H9 (cell line): ENCODE data around the gene GCK. TPM values are rescaled to one million over a fixed set of nuclear protein-coding genes. Genes with fewer than 3 reads are reported as not detected.

Experiments used
- DNase-seq: peaks from one replicate; pipeline ENCODE4 v3.0.0-alpha.2; 2017
- H2AFZ ChIP-seq: one replicate; pipeline ENCODE4 v1.6.1; 2013; ENCODE audit warnings: mild to moderate bottlenecking, low read length, control low read depth, moderate library complexity
- H2AK5ac ChIP-seq: 2 replicates; pipeline ENCODE4 v1.6.1; 2013; ENCODE audit warnings: low read length, control low read depth, mixed read lengths; ENCODE audit not compliant: insufficient read length
- H2BK120ac ChIP-seq: one replicate; pipeline ENCODE4 v1.6.1; 2013; ENCODE audit warnings: low read depth, mild to moderate bottlenecking, low read length, control low read depth, inconsistent platforms; ENCODE audit not compliant: poor library complexity, severe bottlenecking
- H2BK12ac ChIP-seq: 2 replicates; pipeline ENCODE4 v1.6.1; 2013; ENCODE audit warnings: low read length, control low read depth, mixed read lengths, low read depth; ENCODE audit not compliant: insufficient read length
- H2BK15ac ChIP-seq: 2 replicates; pipeline ENCODE4 v1.6.1; 2013; ENCODE audit warnings: low read depth, low read length, control low read depth
- H2BK20ac ChIP-seq: one replicate; pipeline ENCODE4 v1.6.1; 2013; ENCODE audit warnings: low read depth, mild to moderate bottlenecking, low read length, control low read depth, inconsistent platforms; ENCODE audit not compliant: poor library complexity, severe bottlenecking
- H2BK5ac ChIP-seq: 2 replicates; pipeline ENCODE4 v1.6.1; 2013; ENCODE audit warnings: low read length, control low read depth, mixed read lengths; ENCODE audit not compliant: insufficient read length
- H3K14ac ChIP-seq: 2 replicates; pipeline ENCODE4 v1.6.1; 2013; ENCODE audit warnings: low read length, control low read depth; ENCODE audit not compliant: insufficient read depth
- H3K18ac ChIP-seq: 2 replicates; pipeline ENCODE4 v1.6.1; 2013; ENCODE audit warnings: low read depth, mild to moderate bottlenecking, mixed read lengths, low read length, control low read depth; ENCODE audit not compliant: insufficient read length
- H3K23ac ChIP-seq: 2 replicates; pipeline ENCODE4 v1.6.1; 2013; ENCODE audit warnings: low read length, control low read depth, mixed read lengths, low read depth; ENCODE audit not compliant: insufficient read length
- H3K23me2 ChIP-seq: 2 replicates; pipeline ENCODE4 v1.6.1; 2013; ENCODE audit warnings: low read depth, mild to moderate bottlenecking, mixed read lengths, low read length, control low read depth; ENCODE audit not compliant: insufficient read length, poor library complexity, severe bottlenecking
- H3K27ac ChIP-seq: 2 replicates; pipeline ENCODE4 v1.5.1; 2013; ENCODE audit warnings: low read length, control low read depth, mixed read lengths, low read depth; ENCODE audit not compliant: insufficient read length
- H3K27me3 ChIP-seq: 2 replicates; pipeline ENCODE4 v1.6.1; 2013; ENCODE audit warnings: low read length, control low read depth, inconsistent platforms; ENCODE audit not compliant: insufficient read depth
- H3K4ac ChIP-seq: 2 replicates; pipeline ENCODE4 v1.6.1; 2013; ENCODE audit warnings: low read depth, mild to moderate bottlenecking, control low read depth, inconsistent platforms, low read length, moderate library complexity
- H3K4me1 ChIP-seq: 2 replicates; pipeline ENCODE4 v1.6.1; 2013; ENCODE audit warnings: low read length, control low read depth, inconsistent platforms; ENCODE audit not compliant: insufficient read depth
- H3K4me2 ChIP-seq: 2 replicates; pipeline ENCODE4 v1.6.1; 2013; ENCODE audit warnings: low read length, control low read depth, mixed read lengths; ENCODE audit not compliant: insufficient read length, insufficient read depth
- H3K56ac ChIP-seq: 2 replicates; pipeline ENCODE4 v1.6.1; 2013; ENCODE audit warnings: low read depth, mild to moderate bottlenecking, mixed read lengths, low read length, control low read depth; ENCODE audit not compliant: insufficient read length
- H3K79me1 ChIP-seq: 2 replicates; pipeline ENCODE4 v1.6.1; 2013; ENCODE audit warnings: low read depth, mild to moderate bottlenecking, moderate library complexity, low read length, control low read depth, inconsistent platforms; ENCODE audit not compliant: insufficient read depth, poor library complexity, severe bottlenecking
- H3K79me2 ChIP-seq: 2 replicates; pipeline ENCODE4 v1.6.1; 2013; ENCODE audit warnings: low read length, control low read depth, inconsistent platforms; ENCODE audit not compliant: insufficient read depth
- H3K9ac ChIP-seq: 2 replicates; pipeline ENCODE4 v1.6.1; 2013; ENCODE audit warnings: low read length, control low read depth, mixed read lengths; ENCODE audit not compliant: insufficient read length; ENCODE audit errors: extremely low read depth
- H3K9me3 ChIP-seq: one replicate; pipeline ENCODE4 v1.6.1; 2013; ENCODE audit warnings: low read depth, low read length, inconsistent platforms; ENCODE audit not compliant: control insufficient read depth
- H3T11ph ChIP-seq: one replicate; pipeline ENCODE4 v1.6.1; 2013; ENCODE audit warnings: mild to moderate bottlenecking, low read length, control low read depth, inconsistent platforms
- H4K20me1 ChIP-seq: one replicate; pipeline ENCODE4 v1.6.1; 2013; ENCODE audit not compliant: control insufficient read depth, insufficient read length, insufficient read depth
- H4K5ac ChIP-seq: 2 replicates; pipeline ENCODE4 v1.6.1; 2013; ENCODE audit warnings: low read depth, mild to moderate bottlenecking, mixed read lengths, low read length, control low read depth; ENCODE audit not compliant: insufficient read length
- H4K8ac ChIP-seq: replicated peaks from 2 replicates; pipeline ENCODE4 v1.6.1; 2013; ENCODE audit warnings: low read length, control low read depth, mixed read lengths, low read depth; ENCODE audit not compliant: insufficient read length
- H4K91ac ChIP-seq: 2 replicates; pipeline ENCODE4 v1.6.1; 2013; ENCODE audit warnings: low read depth, mild to moderate bottlenecking, moderate library complexity, mixed read lengths, low read length, control low read depth; ENCODE audit not compliant: insufficient read length
- H3K27ac Mint-ChIP-seq, 3 experiments: 2 replicates in 2 of 3; 3 replicates in 1 of 3; pipeline ENCODE4 v1.8.0; 2020 to 2021; ENCODE audit warnings: mixed read lengths in 3 of 3, mild to moderate bottlenecking in 1 of 3, moderate library complexity in 1 of 3
- H3K27me3 Mint-ChIP-seq: 2 replicates; pipeline ENCODE4 v1.8.0; 2021; ENCODE audit warnings: low read depth, mild to moderate bottlenecking, moderate library complexity, mixed read lengths
- H3K36me3 Mint-ChIP-seq, 3 experiments: 2 replicates in 2 of 3; 3 replicates in 1 of 3; pipeline ENCODE4 v1.8.0; 2020 to 2021; ENCODE audit warnings: low read depth in 3 of 3, mixed read lengths in 3 of 3; ENCODE audit not compliant: insufficient read depth in 1 of 3
- H3K4me1 Mint-ChIP-seq, 2 experiments: 2 replicates each; pipeline ENCODE4 v1.8.0; 2020; ENCODE audit warnings: mixed read lengths in 2 of 2
- H3K4me3 Mint-ChIP-seq, 2 experiments: 2 replicates in 1 of 2; 3 replicates in 1 of 2; pipeline ENCODE4 v1.8.0; 2020 to 2021; ENCODE audit warnings: mild to moderate bottlenecking in 2 of 2, mixed read lengths in 2 of 2, moderate library complexity in 1 of 2
- H3K9me3 Mint-ChIP-seq, 2 experiments: 2 replicates in 1 of 2; 3 replicates in 1 of 2; pipeline ENCODE4 v1.8.0; 2020; ENCODE audit warnings: mild to moderate bottlenecking in 2 of 2, mixed read lengths in 2 of 2, moderate library complexity in 1 of 2
- WGBS: extraction: QIAGEN DNeasy Blood & Tissue Kit; methylation state at CpG from one replicate; pipeline ENCODE4 v1.1.7; 2013; ENCODE audit warnings: missing lambda C conversion rate, low lambda C conversion rate, mixed read lengths; ENCODE audit not compliant: insufficient read length; ENCODE audit errors: extremely low coverage; 5-methylcytosine and 5-hydroxymethylcytosine counted together
- total RNA-seq: library from RNA; stranded (reverse); gene quantifications from 2 replicates; pipeline ENCODE4 v1.2.1, GENCODE V29; 2021
- TF ChIP-seq, protein P1 (sequence below): fragments of 200-600 bp; sonication (generic); conservative IDR thresholded peaks from 3 replicates; pipeline ENCODE4 v1.8.0; 2021; ENCODE audit warnings: antibody characterized with exemption, mild to moderate bottlenecking

Gene GCK
- total RNA-seq, 1 experiment from 2014 or later = 0.98 TPM

DNA sequence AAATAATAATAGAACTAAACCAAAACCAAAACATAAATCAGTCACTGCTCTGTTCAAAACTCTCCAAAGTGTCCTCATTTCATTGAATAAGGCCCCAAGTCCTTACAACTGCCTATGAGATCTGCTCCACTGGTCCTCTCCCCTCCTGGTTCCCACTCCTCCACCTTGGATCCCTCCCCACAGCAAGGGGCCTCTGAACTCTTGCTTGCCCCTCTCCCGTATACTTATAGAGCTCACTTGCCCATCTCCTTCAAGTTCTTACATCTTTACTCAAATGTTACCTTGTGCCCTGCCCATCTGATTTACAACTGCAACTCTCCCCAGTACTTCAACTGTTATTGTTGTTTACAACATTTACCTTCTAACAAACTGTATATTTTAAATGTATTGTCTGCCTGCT, 66.7 kb downstream of the GCK start:
- Histone ChIP-seq H3K4me2 (peak overlapping the region; percentile 99), H2AFZ (no peak overlapping the region), H4K20me1 (no peaks in the 10 kb centered on the region), H3K79me1 (peaks cover 2% of the 10 kb centered on the region), H3K4ac (no peak overlapping the region), H3K27ac (no peak overlapping the region), H3K27me3 (no peaks in the 10 kb centered on the region), H2AK5ac (no peak overlapping the region), H3K4me1 (no peaks in the 10 kb centered on the region), H3K23me2 (peaks cover 11% of the 10 kb centered on the region), H3K79me2 (no peaks in the 10 kb centered on the region; the same call in 1 of the 2 replicates), H4K91ac (no peak overlapping the region), H2BK120ac (no peak overlapping the region), H3K18ac (no peak overlapping the region), H3K56ac (no peak overlapping the region), H2BK20ac (no peak overlapping the region), H2BK5ac (no peak overlapping the region), H2BK12ac (no peak overlapping the region), H4K5ac (no peak overlapping the region), H3T11ph (no peak overlapping the region), H2BK15ac (no peak overlapping the region), H3K14ac (no peak overlapping the region), H3K9ac (peak overlapping the region; percentile 81), H4K8ac (no peak overlapping the region), H3K9me3 (no peaks in the 10 kb centered on the region), H3K23ac (no peak overlapping the region)
- Mint-ChIP-seq H3K9me3 (peaks cover 6% of the 10 kb centered on the region in 2 experiments), H3K36me3 (peaks cover 26 to 51% (median 41%) of the 10 kb centered on the region in 3 experiments), H3K4me3 (peak overlapping the region; percentile 70 to 86), H3K4me1 (peaks cover 10 to 12% of the 10 kb centered on the region in 2 experiments), H3K27me3 (peaks cover 27% of the 10 kb centered on the region), H3K27ac (no peak overlapping the region; a peak in 1 of 7 replicates)
- TF ChIP-seq, protein P1, sequence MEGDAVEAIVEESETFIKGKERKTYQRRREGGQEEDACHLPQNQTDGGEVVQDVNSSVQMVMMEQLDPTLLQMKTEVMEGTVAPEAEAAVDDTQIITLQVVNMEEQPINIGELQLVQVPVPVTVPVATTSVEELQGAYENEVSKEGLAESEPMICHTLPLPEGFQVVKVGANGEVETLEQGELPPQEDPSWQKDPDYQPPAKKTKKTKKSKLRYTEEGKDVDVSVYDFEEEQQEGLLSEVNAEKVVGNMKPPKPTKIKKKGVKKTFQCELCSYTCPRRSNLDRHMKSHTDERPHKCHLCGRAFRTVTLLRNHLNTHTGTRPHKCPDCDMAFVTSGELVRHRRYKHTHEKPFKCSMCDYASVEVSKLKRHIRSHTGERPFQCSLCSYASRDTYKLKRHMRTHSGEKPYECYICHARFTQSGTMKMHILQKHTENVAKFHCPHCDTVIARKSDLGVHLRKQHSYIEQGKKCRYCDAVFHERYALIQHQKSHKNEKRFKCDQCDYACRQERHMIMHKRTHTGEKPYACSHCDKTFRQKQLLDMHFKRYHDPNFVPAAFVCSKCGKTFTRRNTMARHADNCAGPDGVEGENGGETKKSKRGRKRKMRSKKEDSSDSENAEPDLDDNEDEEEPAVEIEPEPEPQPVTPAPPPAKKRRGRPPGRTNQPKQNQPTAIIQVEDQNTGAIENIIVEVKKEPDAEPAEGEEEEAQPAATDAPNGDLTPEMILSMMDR = no peak
- no CpG with 5 or more reads among the region's 1 CpG for WGBS
- DNase-seq = no peak
